Smooth muscle cell (in vitro differentiated cells): ENCODE data around the gene GATA2. TPM values are rescaled to one million over a fixed set of nuclear protein-coding genes. Genes with fewer than 3 reads are reported as not detected.

Source experiments
- DNase-seq: peaks from one replicate; lab custom pipeline; 2025; ENCODE audit not compliant: unreplicated experiment; lab: John Stamatoyannopoulos, UW
- H2AFZ ChIP-seq: fragments of 200-600 bp; sonication (generic); 2 replicates; pipeline ENCODE4 v1.6.0; 2016; ENCODE audit warnings: antibody characterized with exemption, low read depth, mild to moderate bottlenecking
- H3F3A ChIP-seq: fragments of 200-600 bp; sonication (generic); 2 replicates; pipeline ENCODE4 v1.6.0; 2017; ENCODE audit warnings: antibody characterized with exemption, low read depth
- H3K27ac ChIP-seq: fragments of 200-600 bp; sonication (generic); 2 replicates; pipeline ENCODE4 v1.5.1; 2016; ENCODE audit warnings: low read depth, mild to moderate bottlenecking
- H3K27me3 ChIP-seq: fragments of 200-600 bp; sonication (generic); 2 replicates; pipeline ENCODE4 v1.6.1; 2016; ENCODE audit warnings: low read depth, mild to moderate bottlenecking
- H3K36me3 ChIP-seq: fragments of 200-600 bp; sonication (generic); 2 replicates; pipeline ENCODE4 v1.5.1; 2016; ENCODE audit warnings: low read depth
- H3K4me1 ChIP-seq: fragments of 200-600 bp; sonication (generic); 2 replicates; pipeline ENCODE4 v1.5.1; 2016; ENCODE audit warnings: low read depth
- H3K4me2 ChIP-seq: fragments of 200-600 bp; sonication (generic); 2 replicates; pipeline ENCODE4 v1.6.0; 2016; ENCODE audit warnings: mild to moderate bottlenecking
- H3K4me3 ChIP-seq: fragments of 200-600 bp; sonication (generic); 2 replicates; pipeline ENCODE4 v1.5.1; 2016; ENCODE audit warnings: mild to moderate bottlenecking
- H3K79me2 ChIP-seq: fragments of 200-600 bp; sonication (generic); 2 replicates; pipeline ENCODE4 v1.6.0; 2016; ENCODE audit warnings: low read depth, mild to moderate bottlenecking
- H3K9ac ChIP-seq: fragments of 200-600 bp; sonication (generic); 2 replicates; pipeline ENCODE4 v1.6.0; 2016; ENCODE audit warnings: low read depth
- H3K9me3 ChIP-seq: fragments of 200-600 bp; sonication (generic); replicated peaks from 2 replicates; pipeline ENCODE4 v1.5.1; 2016; ENCODE audit warnings: low read depth
- H4K20me1 ChIP-seq: fragments of 200-600 bp; sonication (generic); 2 replicates; pipeline ENCODE4 v1.6.0; 2016; ENCODE audit warnings: low read depth
- CTCF ChIP-seq: fragments of 200-600 bp; sonication (generic); IDR thresholded peaks from 2 replicates; pipeline ENCODE4 v1.5.1; 2017; ENCODE audit warnings: borderline replicate concordance, mild to moderate bottlenecking, antibody characterized with exemption; ENCODE audit not compliant: insufficient read depth, poor library complexity, severe bottlenecking
- WGBS: methylation state at CpG from one replicate; pipeline ENCODE4 v1.1.7; 2016; ENCODE audit warnings: low lambda C conversion rate; 5-methylcytosine and 5-hydroxymethylcytosine counted together
- polyA plus RNA-seq: library from polyadenylated mRNA; unstranded; fragments of >200 nt; fragmentation: Nextera tagmentation; extraction: Ambion mirVana; gene quantifications from 2 replicates; pipeline ENCODE4 v1.2.1, GENCODE V29; 2016
- total RNA-seq: library from RNA; depleted of rRNA; stranded (reverse); fragments of >200 nt; gene quantifications from 2 replicates; pipeline ENCODE4 v1.2.3, GENCODE V29; 2014

The GATA2 gene
- total and polyA plus RNA-seq, 2 experiments from 2014 or later, result 5.8 to 6.8 TPM

- H3K79me2 ChIP-seq, result no peaks in the 10 kb centered on the region
- H3K27me3 ChIP-seq, result no peaks in the 10 kb centered on the region
- no peak overlapping the region for H3K27ac ChIP-seq
- H3F3A ChIP-seq, result no peaks in the 10 kb centered on the region
- no peak overlapping the region for H3K4me3 ChIP-seq
- no peak for TF ChIP-seq CTCF
- WGBS, result 87% methylated on average over 5 of the region's 5 CpGs
- H3K36me3 ChIP-seq, result no peaks in the 10 kb centered on the region
- no peaks in the 10 kb centered on the region for H4K20me1 ChIP-seq
- H3K4me2 ChIP-seq, result no peak overlapping the region
- H3K9me3 ChIP-seq, result no peaks in the 10 kb centered on the region
- no peak overlapping the region for H3K9ac ChIP-seq
- no peak overlapping the region for H2AFZ ChIP-seq
- no peak for DNase-seq
- peaks cover 4% of the 10 kb centered on the region for H3K4me1 ChIP-seq
Observed at GRCh38 chr3:128455116-128455515, 37.9 kb downstream of the GATA2 start.

GRCh38 chr3:128454310-128454618 lies 38.7 kb downstream of the GATA2 start:
- DNase-seq, result no peak
- no peaks in the 10 kb centered on the region for H3K9me3 ChIP-seq
- TF ChIP-seq CTCF, result no peak
- no peaks in the 10 kb centered on the region for H3K79me2 ChIP-seq
- H3K4me2 ChIP-seq, result no peak overlapping the region
- H3K4me3 ChIP-seq, result no peak overlapping the region
- H3K27me3 ChIP-seq, result no peaks in the 10 kb centered on the region
- H3F3A ChIP-seq, result no peaks in the 10 kb centered on the region
- no peak overlapping the region for H3K9ac ChIP-seq
- no peaks in the 10 kb centered on the region for H3K36me3 ChIP-seq
- H4K20me1 ChIP-seq, result no peaks in the 10 kb centered on the region
- WGBS, result 98% methylated on average over 2 of the region's 2 CpGs
- H3K27ac ChIP-seq, result no peak overlapping the region
- H2AFZ ChIP-seq, result no peak overlapping the region
- H3K4me1 ChIP-seq, result peaks cover 4% of the 10 kb centered on the region

- no peak for DNase-seq
- Histone ChIP-seq H3K27ac (no peak overlapping the region), H3K4me1 (peaks cover 4% of the 10 kb centered on the region), H4K20me1 (no peaks in the 10 kb centered on the region), H3K36me3 (no peaks in the 10 kb centered on the region), H3K9me3 (no peaks in the 10 kb centered on the region), H3F3A (no peaks in the 10 kb centered on the region), H3K4me2 (no peak overlapping the region), H3K27me3 (no peaks in the 10 kb centered on the region), H3K79me2 (no peaks in the 10 kb centered on the region), H2AFZ (no peak overlapping the region), H3K9ac (no peak overlapping the region), H3K4me3 (no peak overlapping the region)
- no peak for TF ChIP-seq CTCF
- 83% methylated on average over 19 of the region's 21 CpGs for WGBS
Observed at GRCh38 chr3:128453501-128454309, 39.3 kb downstream of the GATA2 start.
